Measurements from ENCODE around the gene GLI1. TPM values are rescaled to one million over a fixed set of nuclear protein-coding genes. Genes with fewer than 3 reads are reported as not detected.

Gene GLI1
- total and polyA plus RNA-seq, 5 donors from 2014 or later, result 0.07 to 0.47 (median 0.18) TPM; not detected in 1

DNA sequence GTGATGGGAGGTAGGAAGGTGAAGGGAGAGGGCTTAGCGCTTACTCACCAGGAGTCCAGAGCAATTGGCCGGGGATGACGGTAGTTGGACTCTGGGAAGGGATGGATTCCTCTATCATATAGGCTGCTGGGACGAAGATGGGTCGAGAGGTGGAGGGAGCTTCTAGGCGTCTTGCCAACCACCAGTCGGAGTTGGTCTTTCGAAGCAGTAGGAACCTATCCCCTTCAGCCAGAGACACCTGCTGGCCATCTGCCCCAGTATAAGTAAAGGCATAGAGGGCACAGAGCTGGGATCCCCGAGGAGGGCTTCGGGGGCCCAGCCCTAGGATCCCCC lies 19.4 kb downstream of the GLI1 start:
- peaks cover 17 to 78% (median 58%) of the 10 kb centered on the region in 4 donors for H3K4me1 Mint-ChIP-seq
- H3K36me3 ChIP-seq (ENCODE audit: control insufficient read depth, insufficient read depth, low read length), result peaks cover 16% of the 10 kb centered on the region
- H3K27me3 Mint-ChIP-seq, result no peaks in the 10 kb centered on the region

GRCh38 chr12:57479376-57480115 lies 20.0 kb downstream of the GLI1 start, which contains the start of gene ARHGAP9:
Gene ARHGAP9 (minus strand): TSS chr12:57479866. CDS start chr12:57479406, 460 bp downstream.
- H3K27ac Mint-ChIP-seq, result peak within 1 kb of the TSS; percentile 99 to 100 (median 99)
- Histone ChIP-seq H3K9me3 (ENCODE audit: control insufficient read depth in 2 of 2, low read length in 2 of 2) (no peaks in the 10 kb centered on the region), H3K4me1 (ENCODE audit: control insufficient read depth, insufficient read depth, low read length, poor library complexity, severe bottlenecking) (peaks cover 74% of the 10 kb centered on the region), H3K36me3 (ENCODE audit: control insufficient read depth, insufficient read depth, low read length) (peaks cover 11% of the 10 kb centered on the region), H3K27ac (ENCODE audit: insufficient read depth, low read length, poor library complexity, severe bottlenecking) (peak within 1 kb of the TSS; percentile 97), H3K27me3 (ENCODE audit: control insufficient read depth, insufficient read depth, low read length) (no peaks in the 10 kb centered on the region), H3K4me3 (ENCODE audit: low read depth, low read length) (peak within 1 kb of the TSS; percentile 93)
- ATAC-seq (ENCODE audit: low read depth in 2 of 2) (peak; percentile 71 to 80), DNase-seq (peak; percentile 53 to 88 (median 87))
- peak within 1 kb of the TSS; percentile 90 to 100 (median 100) for H3K4me3 Mint-ChIP-seq
- H3K4me1 Mint-ChIP-seq, result peaks cover 17 to 73% (median 53%) of the 10 kb centered on the region in 4 donors
- H3K27me3 Mint-ChIP-seq, result no peaks in the 10 kb centered on the region
- H3K9me3 Mint-ChIP-seq, result no peaks in the 10 kb centered on the region
- peaks cover 28% of the 10 kb centered on the region for H3K36me3 Mint-ChIP-seq

More for the DNA sequence above, 19.4 kb downstream of the GLI1 start:
- H3K4me1 ChIP-seq (ENCODE audit: control insufficient read depth, insufficient read depth, low read length, poor library complexity, severe bottlenecking), result peaks cover 79% of the 10 kb centered on the region
- Mint-ChIP-seq H3K27ac (peak overlapping the region; percentile 99 to 100 (median 99)), H3K4me3 (peak overlapping the region; percentile 90 to 100 (median 100)), H3K36me3 (peaks cover 33% of the 10 kb centered on the region), H3K9me3 (no peaks in the 10 kb centered on the region)
- no peak for ATAC-seq (ENCODE audit: low read depth in 2 of 2)
- H3K27ac ChIP-seq (ENCODE audit: insufficient read depth, low read length, poor library complexity, severe bottlenecking), result peak overlapping the region; percentile 97
- peak overlapping the region; percentile 93 for H3K4me3 ChIP-seq (ENCODE audit: low read depth, low read length)
- no peaks in the 10 kb centered on the region for H3K9me3 ChIP-seq (ENCODE audit: control insufficient read depth in 2 of 2, low read length in 2 of 2)
- H3K27me3 ChIP-seq (ENCODE audit: control insufficient read depth, insufficient read depth, low read length), result no peaks in the 10 kb centered on the region
- no peak for DNase-seq

DNA sequence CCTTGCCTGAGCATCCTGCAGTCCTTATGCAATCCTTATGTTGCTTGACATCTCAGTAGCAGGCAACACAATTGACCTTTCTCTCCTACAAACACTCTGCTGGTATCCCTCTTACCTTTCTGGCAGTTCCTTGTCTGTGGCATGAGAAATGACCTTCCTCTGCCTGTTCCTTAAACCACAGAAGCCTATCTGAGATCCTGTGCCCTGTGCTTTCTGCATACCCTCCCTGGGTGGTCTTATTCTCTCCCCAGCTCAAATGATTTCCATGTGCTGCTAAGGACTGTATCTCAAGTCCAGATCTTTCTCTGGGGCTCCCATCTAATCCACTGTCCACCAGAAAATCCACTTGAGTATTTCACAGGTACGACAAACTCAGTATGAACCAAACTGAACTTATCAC lies 22.1 kb downstream of the GLI1 start:
- Histone ChIP-seq H3K27ac (ENCODE audit: insufficient read depth, low read length, poor library complexity, severe bottlenecking) (peak overlapping the region; percentile 97), H3K4me1 (ENCODE audit: control insufficient read depth, insufficient read depth, low read length, poor library complexity, severe bottlenecking) (peaks cover 53% of the 10 kb centered on the region), H3K4me3 (ENCODE audit: low read depth, low read length) (no peak overlapping the region), H3K36me3 (ENCODE audit: control insufficient read depth, insufficient read depth, low read length) (no peaks in the 10 kb centered on the region), H3K27me3 (ENCODE audit: control insufficient read depth, insufficient read depth, low read length) (no peaks in the 10 kb centered on the region), H3K9me3 (ENCODE audit: control insufficient read depth in 2 of 2, low read length in 2 of 2) (no peaks in the 10 kb centered on the region)
- Mint-ChIP-seq H3K9me3 (no peaks in the 10 kb centered on the region), H3K27me3 (no peaks in the 10 kb centered on the region), H3K4me1 (peaks cover 17 to 58% (median 44%) of the 10 kb centered on the region in 4 donors), H3K4me3 (peak overlapping the region in 3 of 4 donors; percentile 77 to 100 (median 81)), H3K36me3 (peaks cover 23% of the 10 kb centered on the region), H3K27ac (peak overlapping the region; percentile 99)
- DNase-seq (no peak), ATAC-seq (ENCODE audit: low read depth in 2 of 2) (no peak)

DNA sequence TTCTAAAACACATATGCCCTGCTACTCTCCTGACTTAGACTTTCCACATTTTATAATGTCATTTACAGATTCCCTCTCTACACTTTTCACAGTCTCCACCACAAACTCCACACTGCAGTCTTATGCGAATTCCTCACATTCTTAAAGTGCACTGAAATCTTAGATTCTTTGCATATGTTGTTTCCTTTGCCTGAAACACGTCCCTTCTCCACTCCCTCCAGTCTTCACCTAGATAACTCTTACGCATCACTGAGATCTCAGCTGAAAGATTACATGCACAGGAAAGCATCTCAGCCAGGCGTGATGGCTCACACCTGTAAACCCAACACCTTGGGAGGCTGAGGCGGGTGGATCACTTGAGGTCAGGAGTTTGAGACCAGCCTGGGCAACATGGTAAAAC lies 23.9 kb downstream of the GLI1 start:
- Histone ChIP-seq H3K27me3 (ENCODE audit: control insufficient read depth, insufficient read depth, low read length) (no peaks in the 10 kb centered on the region), H3K4me1 (ENCODE audit: control insufficient read depth, insufficient read depth, low read length, poor library complexity, severe bottlenecking) (peaks cover 46% of the 10 kb centered on the region), H3K4me3 (ENCODE audit: low read depth, low read length) (no peak overlapping the region), H3K9me3 (ENCODE audit: control insufficient read depth in 2 of 2, low read length in 2 of 2) (no peaks in the 10 kb centered on the region), H3K27ac (ENCODE audit: insufficient read depth, low read length, poor library complexity, severe bottlenecking) (no peak overlapping the region), H3K36me3 (ENCODE audit: control insufficient read depth, insufficient read depth, low read length) (no peaks in the 10 kb centered on the region)
- peak overlapping the region; percentile 3 to 90 (median 80) for H3K27ac Mint-ChIP-seq
- peaks cover 18 to 56% (median 41%) of the 10 kb centered on the region in 4 donors for H3K4me1 Mint-ChIP-seq
- no peaks in the 10 kb centered on the region for H3K9me3 Mint-ChIP-seq
- H3K27me3 Mint-ChIP-seq, result peaks cover 4% of the 10 kb centered on the region
- H3K4me3 Mint-ChIP-seq, result peak overlapping the region in 2 of 4 donors; percentile 8 to 66
- H3K36me3 Mint-ChIP-seq, result peaks cover 15% of the 10 kb centered on the region
- ATAC-seq (ENCODE audit: low read depth in 2 of 2) (no peak), DNase-seq (no peak)

DNA sequence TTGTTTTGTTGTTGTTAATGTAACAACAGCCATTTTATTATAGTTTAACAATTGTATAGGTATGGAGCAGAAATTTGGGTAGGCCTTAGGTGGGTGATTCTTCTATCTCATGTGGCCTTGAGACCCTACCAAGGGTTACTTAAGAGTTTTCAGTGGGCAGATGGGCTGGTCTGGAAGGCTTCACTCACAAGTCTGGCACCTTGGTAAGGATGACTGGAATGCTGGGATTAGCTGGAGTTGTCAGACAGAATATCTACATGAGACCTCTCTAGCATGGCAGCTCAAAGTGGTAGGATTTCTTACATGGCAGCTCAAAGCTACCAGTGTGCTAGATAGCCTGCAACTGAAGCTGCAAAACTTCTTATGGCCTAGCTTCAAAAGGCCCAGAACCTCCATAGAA lies 26.1 kb downstream of the GLI1 start:
- no peak overlapping the region for H3K27ac Mint-ChIP-seq
- peaks cover 4% of the 10 kb centered on the region for H3K27me3 Mint-ChIP-seq

GRCh38 chr12:57487055-57487596 lies 27.5 kb downstream of the GLI1 start:
- DNase-seq (no peak), ATAC-seq (ENCODE audit: low read depth in 2 of 2) (no peak)
- H3K4me3 Mint-ChIP-seq, result peak overlapping the region in 2 of 4 donors; percentile 97 to 98
- H3K27ac Mint-ChIP-seq, result peak overlapping the region in 2 of 3 donors; percentile 94 to 95
- H3K36me3 Mint-ChIP-seq, result peaks cover 24% of the 10 kb centered on the region
- peaks cover 11 to 39% (median 24%) of the 10 kb centered on the region in 4 donors for H3K4me1 Mint-ChIP-seq
- Histone ChIP-seq H3K27ac (ENCODE audit: insufficient read depth, low read length, poor library complexity, severe bottlenecking) (peak overlapping the region; percentile 21), H3K4me3 (ENCODE audit: low read depth, low read length) (no peak overlapping the region), H3K36me3 (ENCODE audit: control insufficient read depth, insufficient read depth, low read length) (peaks cover 27% of the 10 kb centered on the region), H3K4me1 (ENCODE audit: control insufficient read depth, insufficient read depth, low read length, poor library complexity, severe bottlenecking) (peaks cover 20% of the 10 kb centered on the region), H3K9me3 (ENCODE audit: control insufficient read depth in 2 of 2, low read length in 2 of 2) (no peaks in the 10 kb centered on the region), H3K27me3 (ENCODE audit: control insufficient read depth, insufficient read depth, low read length) (no peaks in the 10 kb centered on the region)
- no peaks in the 10 kb centered on the region for H3K9me3 Mint-ChIP-seq
- H3K27me3 Mint-ChIP-seq, result peaks cover 4% of the 10 kb centered on the region

More for the DNA sequence above, 26.1 kb downstream of the GLI1 start:
- DNase-seq, result no peak
- Histone ChIP-seq H3K4me3 (ENCODE audit: low read depth, low read length) (no peak overlapping the region), H3K36me3 (ENCODE audit: control insufficient read depth, insufficient read depth, low read length) (peaks cover 16% of the 10 kb centered on the region), H3K9me3 (ENCODE audit: control insufficient read depth in 2 of 2, low read length in 2 of 2) (no peaks in the 10 kb centered on the region), H3K4me1 (ENCODE audit: control insufficient read depth, insufficient read depth, low read length, poor library complexity, severe bottlenecking) (peaks cover 33% of the 10 kb centered on the region), H3K27ac (ENCODE audit: insufficient read depth, low read length, poor library complexity, severe bottlenecking) (no peak overlapping the region), H3K27me3 (ENCODE audit: control insufficient read depth, insufficient read depth, low read length) (no peaks in the 10 kb centered on the region)
- Mint-ChIP-seq H3K36me3 (peaks cover 20% of the 10 kb centered on the region), H3K4me3 (peak overlapping the region in 1 of 4 donors; percentile 62), H3K4me1 (peaks cover 9 to 47% (median 29%) of the 10 kb centered on the region in 4 donors), H3K9me3 (no peaks in the 10 kb centered on the region)
- ATAC-seq (ENCODE audit: low read depth in 2 of 2), result no peak

- peaks cover 31% of the 10 kb centered on the region for H3K36me3 ChIP-seq (ENCODE audit: control insufficient read depth, insufficient read depth, low read length)
- H3K27me3 ChIP-seq (ENCODE audit: control insufficient read depth, insufficient read depth, low read length), result no peaks in the 10 kb centered on the region
- Mint-ChIP-seq H3K9me3 (no peaks in the 10 kb centered on the region), H3K36me3 (peaks cover 26% of the 10 kb centered on the region), H3K4me3 (peak within 1 kb of the TSS; percentile 90 to 98 (median 96)), H3K27ac (peak within 1 kb of the TSS; percentile 94 to 99 (median 95)), H3K4me1 (peaks cover 11 to 39% (median 25%) of the 10 kb centered on the region in 4 donors), H3K27me3 (peaks cover 4% of the 10 kb centered on the region)
- peak within 1 kb of the TSS; percentile 89 for H3K4me3 ChIP-seq (ENCODE audit: low read depth, low read length)
- peak within 1 kb of the TSS; percentile 80 for H3K27ac ChIP-seq (ENCODE audit: insufficient read depth, low read length, poor library complexity, severe bottlenecking)
- H3K4me1 ChIP-seq (ENCODE audit: control insufficient read depth, insufficient read depth, low read length, poor library complexity, severe bottlenecking), result peaks cover 20% of the 10 kb centered on the region
- DNase-seq (peak; percentile 89 to 98 (median 94)), ATAC-seq (ENCODE audit: low read depth in 2 of 2) (peak; percentile 99)
- H3K9me3 ChIP-seq (ENCODE audit: control insufficient read depth in 2 of 2, low read length in 2 of 2), result no peaks in the 10 kb centered on the region
Observed at GRCh38 chr12:57487597-57488401, 28.2 kb downstream of the GLI1 start, which contains the start of gene MARS1. Gene MARS1 (plus strand): TSS chr12:57488068. CDS start chr12:57488091, 23 bp downstream.

Measured in CD4-positive, CD25-positive, alpha-beta regulatory T cell (primary cell).